Activated naive CD4-positive, alpha-beta T cell (primary cell): ENCODE measurements around the gene DPP6.
"Not testable (repeated sequence)": the region's sequence is repeated elsewhere in the genome, so short reads cannot be mapped to it uniquely, and the experiment has no call there.

Experiments
- DNase-seq, 4 experiments: peaks; one replicate each; lab custom pipeline; 2025; lab: John Stamatoyannopoulos, UW

Gene DPP6

DNA sequence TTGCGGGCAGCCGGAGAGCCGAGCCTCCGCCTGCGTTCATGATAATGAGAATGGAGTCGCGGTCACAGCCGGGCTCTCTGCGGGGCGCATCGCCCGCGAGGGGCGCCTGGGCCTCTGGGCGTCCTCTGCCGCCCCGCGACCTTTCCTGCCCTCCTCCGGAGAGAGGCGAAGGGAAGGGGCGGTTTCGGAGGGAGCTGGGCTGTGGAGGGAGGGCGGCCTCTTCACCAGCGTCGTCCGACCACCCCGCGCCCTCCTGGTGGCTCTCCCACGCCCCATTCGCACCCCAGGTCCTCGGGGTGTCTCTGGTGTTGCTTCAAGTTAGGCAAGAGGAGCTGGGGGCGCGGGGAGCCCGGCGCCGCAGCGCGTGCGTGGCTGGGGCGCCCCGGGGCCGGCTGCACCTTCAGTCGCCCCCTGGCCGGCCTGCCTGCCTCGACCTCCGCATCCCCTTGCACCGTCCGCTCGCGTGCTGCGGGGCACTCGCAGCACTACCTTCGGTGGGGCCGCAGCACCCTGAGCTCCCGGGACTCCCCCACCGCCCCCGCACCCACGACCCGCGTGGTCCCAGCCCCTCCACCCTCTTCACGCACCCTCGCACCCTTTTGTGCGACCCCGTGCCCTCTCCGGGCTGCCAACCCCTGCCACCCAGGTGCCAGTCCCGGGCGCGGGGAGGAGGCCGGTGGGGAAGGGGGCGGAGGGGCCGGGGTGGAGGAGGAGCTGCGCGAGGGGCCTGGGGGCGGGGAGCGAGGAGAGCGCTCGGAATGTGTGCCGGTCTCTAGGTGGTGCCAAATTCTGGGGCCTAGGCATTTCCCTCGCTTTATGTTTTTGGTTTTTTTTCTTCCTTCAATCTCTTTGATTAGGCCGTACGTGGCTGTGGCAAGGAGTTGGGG lies at the start of gene DPP6:
TSS of gene DPP6 (plus strand) at position 756 of the 887 bp plus-strand sequence.
- not testable (repeated sequence) for DNase-seq

GRCh38 chr7:154009423-154009911 lies 42.7 kb upstream of the DPP6 start:
- DNase-seq = not testable (repeated sequence)

- not testable (repeated sequence) for DNase-seq
These were observed 41.3 kb upstream of the DPP6 start for GRCh38 chr7:154010726-154011568.

DNA sequence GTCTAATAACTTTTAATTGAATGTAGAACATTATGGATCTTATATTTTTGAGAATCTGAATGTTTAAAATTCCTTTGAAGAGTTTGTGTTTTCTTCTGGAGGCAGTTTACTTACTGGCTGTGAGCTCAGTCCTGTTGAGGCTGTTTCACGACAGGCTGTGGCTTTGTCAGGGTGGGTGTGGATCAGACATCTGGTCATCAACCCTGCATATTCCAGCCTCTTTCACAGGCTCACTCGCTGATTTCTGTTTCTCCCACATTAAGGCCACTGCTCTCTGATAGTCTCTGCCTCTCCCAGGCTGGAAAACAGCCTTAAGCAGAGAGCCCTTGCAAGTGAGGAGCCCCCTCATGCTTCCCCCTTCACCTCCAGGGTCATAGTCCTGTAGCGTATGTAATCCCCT lies 39.4 kb upstream of the DPP6 start:
- not testable (repeated sequence) for DNase-seq

GRCh38 chr7:154015636-154016035 lies 36.6 kb upstream of the DPP6 start:
- not testable (repeated sequence) for DNase-seq

DNA sequence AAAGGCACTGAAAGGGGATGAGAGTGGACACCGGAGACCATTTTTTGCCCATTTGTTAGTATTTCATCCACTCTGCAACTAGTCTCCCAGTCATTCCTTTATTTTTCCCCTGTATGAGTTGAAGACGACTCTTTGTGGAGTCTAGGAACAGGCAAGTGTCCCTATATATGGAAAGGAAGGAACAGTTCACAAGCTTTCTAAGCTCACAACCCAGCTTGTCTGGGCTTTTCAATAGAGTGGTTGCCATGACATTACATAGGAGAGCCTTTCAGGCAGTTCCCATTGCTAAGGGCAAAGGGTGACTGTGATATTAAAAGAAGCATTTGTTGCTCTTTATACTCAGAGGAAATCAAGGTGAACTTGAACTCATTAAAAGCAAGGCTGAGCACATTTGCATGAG lies 33.8 kb upstream of the DPP6 start:
- DNase-seq = not testable (repeated sequence)

GRCh38 chr7:154027805-154028204 lies 24.4 kb upstream of the DPP6 start:
- DNase-seq = not testable (repeated sequence)

DNA sequence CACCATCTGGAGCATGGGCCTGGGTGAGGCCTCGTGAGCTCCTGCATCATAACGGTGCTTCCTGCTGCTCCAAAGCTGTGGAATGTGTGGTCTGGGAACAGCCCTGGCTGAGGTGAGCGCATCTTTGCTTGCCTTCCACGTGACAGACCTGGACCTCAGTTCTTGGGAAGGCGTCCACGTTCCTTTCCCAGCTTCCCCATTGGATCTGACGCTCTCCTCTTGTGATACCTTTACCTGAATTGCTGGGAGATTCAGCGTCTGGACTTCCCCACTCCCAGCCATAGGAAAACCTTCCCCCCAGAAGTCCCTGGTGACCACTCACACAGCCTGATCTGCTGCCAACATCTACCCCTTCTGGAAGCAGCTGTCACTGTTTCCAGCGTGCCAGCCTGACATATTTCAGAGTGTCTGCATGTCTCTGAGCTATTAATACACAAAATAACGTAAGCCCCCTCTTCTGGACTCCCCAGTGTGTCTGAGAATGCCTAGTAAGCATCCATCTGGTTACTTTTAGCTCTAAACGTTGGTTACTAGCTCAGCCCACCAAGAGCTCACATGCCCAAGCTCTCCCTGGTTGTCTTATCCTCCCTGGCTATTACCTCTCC lies 21.6 kb upstream of the DPP6 start:
- not testable (repeated sequence) for DNase-seq

GRCh38 chr7:154039466-154040165 lies 12.6 kb upstream of the DPP6 start:
- DNase-seq = not testable (repeated sequence)

- DNase-seq = not testable (repeated sequence)
These were observed 1.8 kb upstream of the DPP6 start for GRCh38 chr7:154050394-154050793.

DNA sequence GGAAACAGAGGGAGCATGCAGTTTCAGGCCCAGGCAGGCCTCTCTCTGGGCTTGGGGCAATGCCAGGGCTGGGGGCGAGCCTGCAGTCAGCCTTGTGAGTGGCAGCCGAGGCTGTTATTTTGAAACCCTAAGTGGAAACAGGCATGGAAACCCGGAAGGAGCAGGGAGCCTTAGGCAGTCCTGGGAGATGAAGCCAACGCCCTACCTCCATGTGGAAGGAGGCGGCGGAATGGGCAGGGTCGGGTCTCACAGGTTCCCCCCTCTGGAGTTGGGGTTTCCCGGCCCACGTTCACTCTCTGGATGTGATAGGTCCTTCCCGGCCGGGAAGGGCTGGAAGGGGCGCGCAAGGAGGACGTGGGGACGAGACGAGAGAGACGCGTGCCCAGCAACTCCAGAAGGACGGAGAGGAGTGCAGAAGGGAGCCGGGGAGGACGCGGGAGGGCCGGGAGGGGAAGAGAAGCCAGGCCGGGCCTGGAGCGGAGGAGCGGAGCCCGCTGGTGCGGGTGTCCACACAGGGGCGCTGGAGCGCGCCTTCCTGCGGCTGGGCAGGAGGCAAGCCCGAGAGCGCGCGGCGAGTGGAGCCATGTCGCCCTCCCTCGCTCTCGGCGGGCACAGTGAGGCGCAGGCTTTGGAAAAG lies 1.1 kb upstream of the DPP6 start:
- DNase-seq = not testable (repeated sequence)

GRCh38 chr7:154052530-154053252 lies 493 bp downstream of the DPP6 start:
- not testable (repeated sequence) for DNase-seq

DNA sequence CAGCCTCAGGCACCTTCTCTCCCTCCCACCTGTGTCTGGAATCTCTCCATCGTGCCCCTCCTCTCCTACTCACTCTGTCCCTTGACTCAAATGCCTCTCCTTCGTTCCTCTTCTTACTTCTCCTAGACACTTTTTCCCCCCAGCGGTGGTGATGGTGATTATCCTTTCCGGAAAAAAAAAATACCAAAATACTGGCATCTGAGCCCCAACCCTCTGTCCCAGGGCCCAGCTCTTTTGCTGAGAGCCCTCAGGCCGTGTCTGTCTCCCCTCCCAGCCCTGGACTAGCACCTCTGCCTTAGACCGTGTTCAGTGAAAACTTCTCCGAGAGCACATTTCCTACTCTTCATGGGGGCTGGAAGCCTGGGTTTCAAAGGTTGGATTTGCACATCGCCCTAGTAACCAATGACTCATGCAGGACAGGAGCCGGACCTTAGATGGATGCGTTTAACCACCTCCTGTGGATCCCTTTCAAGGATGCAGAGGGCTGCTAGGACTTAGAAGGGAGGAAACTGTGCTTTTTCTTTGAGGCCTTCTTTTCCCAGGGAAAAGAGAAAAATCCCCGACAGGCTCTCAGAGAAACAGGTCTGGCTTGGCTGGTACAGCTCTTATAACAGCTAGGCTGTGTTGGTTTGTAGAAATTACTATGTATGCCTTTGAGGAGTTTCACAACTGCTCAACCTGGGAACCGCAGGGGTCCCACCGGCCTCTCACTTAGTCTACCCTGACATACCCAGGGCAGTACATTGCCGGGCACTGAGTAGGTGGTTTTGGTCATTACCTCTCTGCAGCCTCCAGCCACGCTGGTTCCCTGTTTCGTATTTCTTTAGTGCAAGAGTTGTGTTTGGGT lies 1.5 kb downstream of the DPP6 start:
- DNase-seq = not testable (repeated sequence)

- DNase-seq = not testable (repeated sequence)
These were observed 2.5 kb downstream of the DPP6 start for GRCh38 chr7:154054664-154055063.

DNA sequence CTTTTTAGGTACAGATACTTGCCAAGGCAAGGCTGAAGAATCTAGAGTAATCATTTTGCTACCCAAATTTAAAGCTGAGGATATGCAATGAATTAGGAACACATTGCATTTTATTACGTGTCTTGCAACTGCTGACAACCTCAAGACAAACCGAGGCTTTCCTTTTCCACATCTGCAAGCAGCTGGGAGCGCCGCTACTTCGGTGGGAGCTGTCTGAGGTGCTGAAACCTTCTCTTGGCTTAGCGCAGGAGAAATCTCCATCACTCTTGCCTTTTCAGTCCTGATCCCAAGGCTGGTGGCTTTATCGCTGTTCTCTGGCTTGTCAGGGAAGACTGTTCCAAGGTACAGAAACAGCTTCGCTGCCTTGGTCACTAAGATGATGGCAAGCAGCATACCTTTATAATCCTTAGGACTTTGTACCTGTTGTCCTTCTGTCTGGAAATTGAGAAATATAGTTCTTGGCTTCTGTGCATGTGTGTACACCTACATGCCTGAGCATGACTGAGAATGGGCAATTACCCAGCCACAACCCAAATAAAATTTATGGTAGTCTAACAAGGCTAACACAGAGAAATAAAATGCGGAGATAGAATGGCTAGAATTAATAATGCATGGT lies 3.4 kb downstream of the DPP6 start:
- DNase-seq = not testable (repeated sequence)

DNA sequence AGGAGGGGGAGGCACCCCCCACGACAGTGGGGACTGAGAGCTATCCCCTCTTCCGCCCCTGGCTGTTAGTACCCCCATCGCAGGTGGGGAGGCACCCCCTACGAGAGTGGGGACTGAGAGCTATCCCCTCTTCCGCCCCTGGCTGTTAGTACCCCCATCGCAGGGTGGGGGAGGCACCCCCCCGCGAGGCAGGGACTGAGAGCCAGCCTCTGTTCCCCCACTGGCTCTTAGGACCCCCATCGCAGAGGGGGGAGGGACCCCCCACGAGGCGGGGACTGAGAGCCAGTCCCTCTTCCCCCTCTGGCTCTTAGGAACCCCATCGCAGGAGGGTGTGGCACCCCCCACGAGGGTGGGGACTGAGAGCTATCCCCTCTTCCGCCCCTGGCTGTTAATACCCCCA lies 6.6 kb downstream of the DPP6 start:
- not testable (repeated sequence) for DNase-seq

- DNase-seq = not testable (repeated sequence)
These were observed 8.4 kb downstream of the DPP6 start for GRCh38 chr7:154060551-154060950.

DNA sequence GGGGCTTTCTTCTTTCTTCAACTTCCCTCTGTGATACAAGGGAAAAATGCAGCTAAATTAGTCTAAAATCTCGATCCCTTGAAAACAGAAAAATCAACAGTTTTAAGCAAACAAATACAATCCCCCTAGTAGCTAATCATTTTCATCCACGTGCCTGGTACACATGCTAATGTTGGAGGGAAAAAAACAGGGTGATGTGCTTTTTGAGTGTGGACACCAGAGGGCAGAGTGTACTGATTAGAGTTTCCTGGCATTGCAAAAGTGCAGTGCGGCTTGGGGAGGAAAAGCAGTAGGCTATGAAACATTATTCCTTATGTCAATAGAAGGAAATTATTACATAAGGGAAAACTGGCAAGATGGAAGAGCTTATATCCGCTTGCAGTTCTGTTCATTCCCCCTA lies 19.6 kb downstream of the DPP6 start:
- not testable (repeated sequence) for DNase-seq
